ENCODE measurements around the gene MLLT6. TPM values are rescaled to one million over a fixed set of nuclear protein-coding genes. Genes with fewer than 3 reads are reported as not detected.
A peak's percentile ranks its signal among the peaks of the same experiment; 100 is the strongest.

Gene MLLT6
- total RNA-seq, 1 donor from 2014 or later: 20.9 TPM

- peak overlapping the region; percentile 60 for H2AFZ ChIP-seq (ENCODE audit: low read depth, low read length)
- H3K9me3 Mint-ChIP-seq (ENCODE audit: unreplicated experiment): no peaks in the 10 kb centered on the region
- H3K36me3 Mint-ChIP-seq (ENCODE audit: low read depth, unreplicated experiment): no peaks in the 10 kb centered on the region
- TF ChIP-seq EZH2 (IDR thresholded peaks at IDR 0.05; ENCODE audit: insufficient read depth, low read length) (no peak), CTCF (IDR thresholded peaks at IDR 0.05; ENCODE audit: insufficient read depth, low read depth, low read length) (no peak)
- no peaks in the 10 kb centered on the region for H3K36me3 ChIP-seq (ENCODE audit: insufficient read depth, low read length)
- no peak overlapping the region for H3K27ac ChIP-seq (ENCODE audit: low read depth, low read length)
- DNase-seq (ENCODE audit: low read depth): no peak
- H3K4me1 ChIP-seq (ENCODE audit: insufficient read depth, low read length): peaks cover 9% of the 10 kb centered on the region
- peaks cover 67% of the 10 kb centered on the region for H3K27me3 ChIP-seq (ENCODE audit: insufficient read depth, low read length)
- peaks cover 15% of the 10 kb centered on the region for H4K20me1 ChIP-seq (ENCODE audit: insufficient read depth, low read length)
- no peak for FAIRE-seq
- no peak overlapping the region for H3K4me3 ChIP-seq (ENCODE audit: insufficient read depth, low read depth, low read length)
- no peak overlapping the region for H3K27ac Mint-ChIP-seq (ENCODE audit: unreplicated experiment)
- H3K79me2 ChIP-seq (ENCODE audit: insufficient read depth, low read length): no peaks in the 10 kb centered on the region
- peak overlapping the region; percentile 83 for H3K4me2 ChIP-seq (ENCODE audit: low read length)
- no peak overlapping the region for H3K9ac ChIP-seq (ENCODE audit: low read length)
- no peaks in the 10 kb centered on the region for H3K9me3 ChIP-seq (ENCODE audit: insufficient read depth, low read depth, low read length)
- peaks cover 8% of the 10 kb centered on the region for H3K4me1 Mint-ChIP-seq (ENCODE audit: low read depth, unreplicated experiment)
- H3K27me3 Mint-ChIP-seq (ENCODE audit: low read depth, unreplicated experiment): peaks cover 52% of the 10 kb centered on the region
- no peak overlapping the region for H3K4me3 Mint-ChIP-seq (ENCODE audit: unreplicated experiment)
Measured at GRCh38 chr17:38673707-38674013, 31.4 kb upstream of the MLLT6 start.

DNA sequence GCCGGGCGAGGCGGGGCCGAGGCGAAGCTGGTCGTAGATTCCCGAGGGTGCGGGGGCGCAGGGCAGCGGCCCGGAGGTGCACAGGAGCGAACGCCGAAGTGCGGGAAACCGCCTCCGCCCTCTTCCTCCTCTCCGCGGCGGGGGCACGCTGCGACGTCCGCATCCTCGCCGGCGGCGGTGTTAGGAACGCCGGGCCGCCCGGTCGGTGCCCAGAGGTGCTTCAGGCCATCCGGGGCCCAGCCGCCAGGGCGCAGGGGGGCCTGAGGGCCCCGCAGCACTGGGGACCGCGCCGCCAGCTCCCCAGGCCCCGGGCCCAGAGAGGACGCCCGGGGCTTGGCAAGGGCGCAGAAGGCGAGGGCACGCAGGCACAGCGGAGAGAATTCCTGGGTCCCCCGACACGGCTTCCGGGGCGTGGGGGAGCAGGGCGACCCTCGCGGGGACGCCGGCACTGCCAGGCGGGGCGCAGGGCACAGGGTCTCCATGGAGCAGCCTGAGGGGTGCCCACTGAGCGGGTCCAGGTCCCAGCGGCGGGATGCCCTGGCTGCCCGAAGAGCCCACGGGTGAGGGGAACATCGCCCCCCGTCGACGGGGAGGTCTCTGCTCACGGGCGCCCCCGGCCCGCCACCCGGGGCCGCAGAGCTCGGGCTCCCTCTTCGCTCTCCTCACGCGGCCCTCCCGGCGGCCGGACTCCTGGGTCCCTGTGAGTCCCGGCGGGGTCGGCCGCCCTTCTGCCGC lies 30.9 kb upstream of the MLLT6 start:
- peaks cover 8% of the 10 kb centered on the region for H3K4me1 Mint-ChIP-seq (ENCODE audit: low read depth, unreplicated experiment)
- no peak overlapping the region for H3K27ac Mint-ChIP-seq (ENCODE audit: unreplicated experiment)
- Histone ChIP-seq H3K4me2 (ENCODE audit: low read length) (peak overlapping the region; percentile 83), H3K27me3 (ENCODE audit: insufficient read depth, low read length) (peaks cover 62% of the 10 kb centered on the region), H2AFZ (ENCODE audit: low read depth, low read length) (peak overlapping the region; percentile 60), H3K36me3 (ENCODE audit: insufficient read depth, low read length) (no peaks in the 10 kb centered on the region), H3K79me2 (ENCODE audit: insufficient read depth, low read length) (no peaks in the 10 kb centered on the region), H3K9ac (ENCODE audit: low read length) (peak overlapping the region; percentile 54), H4K20me1 (ENCODE audit: insufficient read depth, low read length) (peaks cover 15% of the 10 kb centered on the region), H3K4me1 (ENCODE audit: insufficient read depth, low read length) (peaks cover 9% of the 10 kb centered on the region), H3K4me3 (ENCODE audit: insufficient read depth, low read depth, low read length) (peak overlapping the region; percentile 51), H3K27ac (ENCODE audit: low read depth, low read length) (no peak overlapping the region), H3K9me3 (ENCODE audit: insufficient read depth, low read depth, low read length) (no peaks in the 10 kb centered on the region)
- DNase-seq (ENCODE audit: low read depth): no peak
- no peaks in the 10 kb centered on the region for H3K9me3 Mint-ChIP-seq (ENCODE audit: unreplicated experiment)
- no peak overlapping the region for H3K4me3 Mint-ChIP-seq (ENCODE audit: unreplicated experiment)
- TF ChIP-seq EZH2 (IDR thresholded peaks at IDR 0.05; ENCODE audit: insufficient read depth, low read length) (peak; percentile 99), CTCF (IDR thresholded peaks at IDR 0.05; ENCODE audit: insufficient read depth, low read depth, low read length) (no peak)
- FAIRE-seq: no peak
- no peaks in the 10 kb centered on the region for H3K36me3 Mint-ChIP-seq (ENCODE audit: low read depth, unreplicated experiment)
- H3K27me3 Mint-ChIP-seq (ENCODE audit: low read depth, unreplicated experiment): peaks cover 47% of the 10 kb centered on the region

Measured in astrocyte (in vitro differentiated cells and primary cell).